Lower leg skin (tissue), 3 donors: ENCODE results near the gene TLE5.

Experiments
- POLR2A ChIP-seq, 2 donors: fragments of 450-650 bp; IDR thresholded peaks; one replicate each; pipeline ENCODE4 v1.6.1; 2016 to 2017; ENCODE audit warnings: antibody characterized with exemption in 2 of 2, mild to moderate bottlenecking in 1 of 2, moderate library complexity in 1 of 2
- TF ChIP-seq, protein P1 (sequence below), 3 donors: fragments of 450-650 bp; IDR thresholded peaks; one replicate each; pipeline ENCODE4 v1.5.1; 2016; ENCODE audit warnings: antibody characterized with exemption in 3 of 3, mild to moderate bottlenecking in 3 of 3, moderate library complexity in 2 of 3

DNA sequence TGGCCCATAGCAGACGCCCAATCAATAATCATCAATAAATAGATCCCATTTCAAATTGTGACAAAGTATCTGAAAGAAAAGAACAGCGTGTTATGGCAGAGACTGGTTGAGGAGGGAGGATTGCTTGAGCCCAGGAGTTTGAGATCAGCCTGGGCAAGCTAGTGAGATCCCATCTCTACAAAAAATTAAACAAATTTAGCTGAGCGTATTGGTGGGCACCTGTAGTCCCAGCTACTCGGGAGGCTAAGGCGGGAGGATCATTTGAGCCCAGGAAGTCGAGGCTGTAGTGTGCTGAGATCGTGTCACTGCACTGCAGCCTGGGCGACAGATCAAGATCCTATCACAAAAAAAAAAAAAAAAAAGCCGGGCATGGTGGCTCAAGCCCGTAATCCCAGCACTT lies 25.5 kb upstream of the TLE5 start:
- no peak for TF ChIP-seq POLR2A (IDR thresholded peaks at IDR 0.05)
- TF ChIP-seq, protein P1, sequence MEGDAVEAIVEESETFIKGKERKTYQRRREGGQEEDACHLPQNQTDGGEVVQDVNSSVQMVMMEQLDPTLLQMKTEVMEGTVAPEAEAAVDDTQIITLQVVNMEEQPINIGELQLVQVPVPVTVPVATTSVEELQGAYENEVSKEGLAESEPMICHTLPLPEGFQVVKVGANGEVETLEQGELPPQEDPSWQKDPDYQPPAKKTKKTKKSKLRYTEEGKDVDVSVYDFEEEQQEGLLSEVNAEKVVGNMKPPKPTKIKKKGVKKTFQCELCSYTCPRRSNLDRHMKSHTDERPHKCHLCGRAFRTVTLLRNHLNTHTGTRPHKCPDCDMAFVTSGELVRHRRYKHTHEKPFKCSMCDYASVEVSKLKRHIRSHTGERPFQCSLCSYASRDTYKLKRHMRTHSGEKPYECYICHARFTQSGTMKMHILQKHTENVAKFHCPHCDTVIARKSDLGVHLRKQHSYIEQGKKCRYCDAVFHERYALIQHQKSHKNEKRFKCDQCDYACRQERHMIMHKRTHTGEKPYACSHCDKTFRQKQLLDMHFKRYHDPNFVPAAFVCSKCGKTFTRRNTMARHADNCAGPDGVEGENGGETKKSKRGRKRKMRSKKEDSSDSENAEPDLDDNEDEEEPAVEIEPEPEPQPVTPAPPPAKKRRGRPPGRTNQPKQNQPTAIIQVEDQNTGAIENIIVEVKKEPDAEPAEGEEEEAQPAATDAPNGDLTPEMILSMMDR (IDR thresholded peaks at IDR 0.05), result no peak
